Fibroblast of lung (primary cell): ENCODE measurements around the gene RBM4B. TPM values are rescaled to one million over a fixed set of nuclear protein-coding genes. Genes with fewer than 3 reads are reported as not detected.

ENCODE experiments used
- DNase-seq, 2 donors: peaks; one replicate each; pipeline versions ENCODE4 v3.0.0 to v3.0.0-alpha.2; 2010; ENCODE audit warnings: low read depth in 2 of 2
- H2AFZ ChIP-seq: 2 replicates; pipeline ENCODE4 v1.5.1; 2012; ENCODE audit warnings: low read length, control low read depth, inconsistent platforms
- H3K27ac ChIP-seq: 2 replicates; pipeline ENCODE4 v1.5.1; 2011; ENCODE audit warnings: low read length, control low read depth; ENCODE audit not compliant: insufficient read depth
- H3K27me3 ChIP-seq: 2 replicates; pipeline ENCODE4 v1.5.1; 2011; ENCODE audit warnings: mild to moderate bottlenecking, low read length; ENCODE audit not compliant: control insufficient read depth, insufficient read depth
- H3K36me3 ChIP-seq: 2 replicates; pipeline ENCODE4 v1.5.1; 2011; ENCODE audit warnings: low read length; ENCODE audit not compliant: control insufficient read depth, insufficient read depth
- H3K4me1 ChIP-seq: 2 replicates; pipeline ENCODE4 v1.5.1; 2011; ENCODE audit warnings: low read length; ENCODE audit not compliant: control insufficient read depth, insufficient read depth; ENCODE audit errors: extremely low read depth
- H3K4me2 ChIP-seq: 2 replicates; pipeline ENCODE4 v1.5.1; 2011; ENCODE audit warnings: low read length, control low read depth; ENCODE audit not compliant: insufficient read depth; ENCODE audit errors: extremely low read depth
- H3K4me3 ChIP-seq, 4 experiments: fragments of 200-600 bp in 1 of 4; sonication (generic) in 1 of 4; replicated peaks in 1 of 4; 2 replicates each; pipeline ENCODE4 v1.5.1; 2011 to 2016; ENCODE audit warnings: low read length in 4 of 4, low read depth in 3 of 4, mild to moderate bottlenecking in 3 of 4, control low read depth in 2 of 4, inconsistent platforms in 1 of 4, mixed read lengths in 1 of 4; ENCODE audit not compliant: insufficient read depth in 1 of 4; ENCODE audit errors: control extremely low read depth in 1 of 4
- H3K79me2 ChIP-seq: 2 replicates; pipeline ENCODE4 v1.5.1; 2012; ENCODE audit warnings: mild to moderate bottlenecking, low read length, inconsistent platforms; ENCODE audit not compliant: control insufficient read depth, insufficient read depth
- H3K9ac ChIP-seq: 2 replicates; pipeline ENCODE4 v1.5.1; 2011; ENCODE audit warnings: mild to moderate bottlenecking, low read length, control low read depth; ENCODE audit not compliant: insufficient read depth
- H3K9me3 ChIP-seq: 2 replicates; pipeline ENCODE4 v1.5.1; 2012; ENCODE audit warnings: low read depth, low read length; ENCODE audit not compliant: control insufficient read depth, insufficient read depth
- H4K20me1 ChIP-seq: 2 replicates; pipeline ENCODE4 v1.5.1; 2011; ENCODE audit warnings: low read length; ENCODE audit not compliant: control insufficient read depth, insufficient read depth; ENCODE audit errors: extremely low read depth
- CTCF ChIP-seq, 2 donors: IDR thresholded peaks in 1 of 2; conservative IDR thresholded peaks in 1 of 2; 1 replicate in 1 of 2; 2 replicates in 1 of 2; pipeline ENCODE4 v1.5.1; 2011 to 2012; ENCODE audit warnings: low read length in 2 of 2, control low read depth in 1 of 2, inconsistent platforms in 1 of 2, low read depth in 1 of 2, mild to moderate bottlenecking in 1 of 2
- EZH2 ChIP-seq: IDR thresholded peaks from 2 replicates; pipeline ENCODE4 v1.5.1; 2012; ENCODE audit warnings: low read length, control low read depth, mild to moderate bottlenecking; ENCODE audit errors: missing control alignments
- polyA plus RNA-seq, 2 donors: library from polyadenylated mRNA; depleted of rRNA in 1 of 2; stranded (reverse) in 1 of 2; unstranded in 1 of 2; fragments of >200 nt; gene quantifications; 2 replicates each; pipeline ENCODE4 v1.2.1, GENCODE V29; 2011 to 2012; ENCODE audit warnings: missing spikeins in 1 of 2
- total RNA-seq: library from RNA; depleted of rRNA; stranded (reverse); fragments of >200 nt; gene quantifications from 2 replicates; pipeline ENCODE4 v1.2.1, GENCODE V29; 2014

The RBM4B gene
- total and polyA plus RNA-seq, 2 donors (not counting 1 experiment from before 2014, with no cell fraction given), result 24.6 to 28.4 TPM

GRCh38 chr11:66713746-66714480 lies 36.2 kb upstream of the RBM4B start:
- Histone ChIP-seq H3K36me3 (no peaks in the 10 kb centered on the region), H2AFZ (no peak overlapping the region), H4K20me1 (no peaks in the 10 kb centered on the region), H3K9me3 (no peaks in the 10 kb centered on the region), H3K79me2 (no peaks in the 10 kb centered on the region), H3K27me3 (peaks cover 14% of the 10 kb centered on the region), H3K9ac (no peak overlapping the region), H3K4me1 (no peaks in the 10 kb centered on the region), H3K4me3 (no peak overlapping the region), H3K4me2 (no peak overlapping the region), H3K27ac (no peak overlapping the region)
- TF ChIP-seq EZH2, result no peak
- TF ChIP-seq CTCF (conservative IDR thresholded peaks at IDR 0.05 in 1 of 2, IDR thresholded peaks at IDR 0.05 in 1 of 2; ENCODE audit: low read depth in 1 of 2, low read length in 2 of 2), result no peak
- DNase-seq, result no peak

GRCh38 chr11:66710384-66710930 lies 32.8 kb upstream of the RBM4B start:
- no peak for DNase-seq
- Histone ChIP-seq H4K20me1 (no peaks in the 10 kb centered on the region), H3K27me3 (peaks cover 9% of the 10 kb centered on the region), H3K9me3 (no peaks in the 10 kb centered on the region), H3K4me3 (no peak overlapping the region), H3K27ac (no peak overlapping the region), H3K4me2 (no peak overlapping the region), H3K79me2 (no peaks in the 10 kb centered on the region), H3K4me1 (no peaks in the 10 kb centered on the region), H2AFZ (no peak overlapping the region), H3K9ac (no peak overlapping the region), H3K36me3 (no peaks in the 10 kb centered on the region)
- TF ChIP-seq EZH2 (no peak), CTCF (conservative IDR thresholded peaks at IDR 0.05 in 1 of 2, IDR thresholded peaks at IDR 0.05 in 1 of 2; ENCODE audit: low read depth in 1 of 2, low read length in 2 of 2) (no peak)

DNA sequence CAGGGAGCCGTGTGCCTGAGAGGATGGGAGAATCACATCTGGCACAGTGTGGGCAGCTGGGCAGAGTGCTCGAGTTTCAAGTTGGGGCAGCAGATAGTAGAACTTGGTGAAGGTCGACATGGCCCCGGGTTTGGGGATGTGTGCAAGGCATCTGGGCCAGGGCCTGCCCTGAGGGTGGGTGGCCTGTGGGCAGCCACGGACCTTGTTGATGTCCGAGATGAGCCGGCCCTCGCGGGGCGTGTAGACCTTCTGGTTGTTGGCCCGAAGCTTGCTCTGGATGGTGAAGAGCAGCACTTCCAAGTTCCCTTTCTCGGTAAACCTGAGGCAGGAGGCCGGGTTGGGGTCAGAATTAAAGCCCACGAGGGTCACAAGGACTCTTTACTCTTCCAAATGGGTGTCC lies 31.0 kb upstream of the RBM4B start:
- Histone ChIP-seq H3K4me1 (no peaks in the 10 kb centered on the region), H3K4me3 (no peak overlapping the region), H3K36me3 (no peaks in the 10 kb centered on the region), H3K27me3 (peaks cover 3% of the 10 kb centered on the region), H3K4me2 (no peak overlapping the region), H3K9ac (no peak overlapping the region), H3K9me3 (no peaks in the 10 kb centered on the region), H3K27ac (no peak overlapping the region), H2AFZ (no peak overlapping the region), H3K79me2 (no peaks in the 10 kb centered on the region), H4K20me1 (no peaks in the 10 kb centered on the region)
- no peak for DNase-seq
- no peak for TF ChIP-seq CTCF (conservative IDR thresholded peaks at IDR 0.05 in 1 of 2, IDR thresholded peaks at IDR 0.05 in 1 of 2; ENCODE audit: low read depth in 1 of 2, low read length in 2 of 2)
- TF ChIP-seq EZH2, result no peak
